Suprapubic skin (tissue), 4 donors: ENCODE data around the gene URB1.

ENCODE experiments used
- CTCF ChIP-seq, 2 donors: fragments of 200-600 bp in 1 of 2; fragments of 450-650 bp in 1 of 2; sonication (generic) in 1 of 2; IDR thresholded peaks; one replicate each; pipeline ENCODE4 v1.5.1; 2016 to 2019; ENCODE audit warnings: antibody characterized with exemption in 2 of 2, mild to moderate bottlenecking in 1 of 2, moderate library complexity in 1 of 2
- EP300 ChIP-seq: sonication (generic); formaldehyde crosslinking; IDR thresholded peaks from one replicate; pipeline ENCODE4 v1.6.1; 2017; ENCODE audit warnings: antibody characterized with exemption
- POLR2A ChIP-seq, 2 donors: fragments of 450-650 bp; IDR thresholded peaks; one replicate each; pipeline ENCODE4 v1.6.1; 2017; ENCODE audit warnings: antibody characterized with exemption in 2 of 2, mild to moderate bottlenecking in 2 of 2, moderate library complexity in 2 of 2
- POLR2AphosphoS5 ChIP-seq, 3 donors: sonication (generic); formaldehyde crosslinking; IDR thresholded peaks; one replicate each; pipeline ENCODE4 v1.6.1; 2017; ENCODE audit warnings: antibody characterized with exemption in 3 of 3

- TF ChIP-seq POLR2AphosphoS5 (IDR thresholded peaks at IDR 0.05) = no peak
- no peak for TF ChIP-seq CTCF (IDR thresholded peaks at IDR 0.05)
- no peak for TF ChIP-seq EP300
- no peak for TF ChIP-seq POLR2A (IDR thresholded peaks at IDR 0.05)
Observed at GRCh38 chr21:32388306-32388705, 4.5 kb downstream of the URB1 start.
